OCI-LY7 (cell line): Measurements from ENCODE around the gene FHOD3.

Experiments
- EZH2phosphoT487 ChIP-seq: fragments of 200-600 bp; sonication (generic); IDR thresholded peaks from 2 replicates; pipeline ENCODE4 v1.6.1; 2018; ENCODE audit warnings: low read depth, borderline replicate concordance, mild to moderate bottlenecking, mixed run types, antibody characterized with exemption, low read length, moderate library complexity, mixed read lengths
- TF ChIP-seq, protein P1 (sequence below): fragments of 200-600 bp; sonication (generic); conservative IDR thresholded peaks from 2 replicates; pipeline ENCODE4 v1.5.1; 2014; ENCODE audit warnings: mild to moderate bottlenecking, antibody characterized with exemption, low read length, moderate library complexity, mixed read lengths

DNA sequence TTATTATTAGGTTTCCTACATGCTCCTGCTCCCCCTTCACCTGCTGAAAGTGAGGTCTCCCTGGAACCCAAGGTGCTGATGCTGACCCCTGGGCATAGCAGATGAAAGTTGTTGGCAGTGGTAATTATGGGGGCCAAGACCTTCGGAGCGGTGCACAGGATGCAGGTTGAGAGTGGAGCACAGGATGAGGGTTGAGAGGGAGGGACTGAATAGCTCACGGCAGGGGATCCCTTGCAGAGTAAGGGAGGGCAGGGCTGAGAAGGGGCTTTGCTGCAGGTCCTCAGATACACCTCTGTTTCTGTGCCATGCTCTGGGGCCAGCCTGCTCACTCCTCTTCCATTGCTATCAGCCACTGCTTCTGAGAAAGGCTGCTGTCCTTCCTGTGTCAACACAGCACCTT is 163.3 kb downstream of the FHOD3 start:
- TF ChIP-seq, protein P1, sequence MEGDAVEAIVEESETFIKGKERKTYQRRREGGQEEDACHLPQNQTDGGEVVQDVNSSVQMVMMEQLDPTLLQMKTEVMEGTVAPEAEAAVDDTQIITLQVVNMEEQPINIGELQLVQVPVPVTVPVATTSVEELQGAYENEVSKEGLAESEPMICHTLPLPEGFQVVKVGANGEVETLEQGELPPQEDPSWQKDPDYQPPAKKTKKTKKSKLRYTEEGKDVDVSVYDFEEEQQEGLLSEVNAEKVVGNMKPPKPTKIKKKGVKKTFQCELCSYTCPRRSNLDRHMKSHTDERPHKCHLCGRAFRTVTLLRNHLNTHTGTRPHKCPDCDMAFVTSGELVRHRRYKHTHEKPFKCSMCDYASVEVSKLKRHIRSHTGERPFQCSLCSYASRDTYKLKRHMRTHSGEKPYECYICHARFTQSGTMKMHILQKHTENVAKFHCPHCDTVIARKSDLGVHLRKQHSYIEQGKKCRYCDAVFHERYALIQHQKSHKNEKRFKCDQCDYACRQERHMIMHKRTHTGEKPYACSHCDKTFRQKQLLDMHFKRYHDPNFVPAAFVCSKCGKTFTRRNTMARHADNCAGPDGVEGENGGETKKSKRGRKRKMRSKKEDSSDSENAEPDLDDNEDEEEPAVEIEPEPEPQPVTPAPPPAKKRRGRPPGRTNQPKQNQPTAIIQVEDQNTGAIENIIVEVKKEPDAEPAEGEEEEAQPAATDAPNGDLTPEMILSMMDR: no peak
- TF ChIP-seq EZH2phosphoT487: no peak
